Central memory CD8-positive, alpha-beta T cell (primary cell): Measurements from ENCODE around the gene IQCK.

Experiments used
- ATAC-seq: fragments of 150-1000 bp; cut with Tn5 transposase; replicated peaks from 2 replicates; pipeline ENCODE4 v1.10.0; 2022; ENCODE audit warnings: mild to moderate bottlenecking, moderate FRiP score, moderate number of reproducible peaks; ENCODE audit not compliant: poor library complexity, severe bottlenecking; ENCODE audit errors: extremely low read depth
- DNase-seq, 2 donors: peaks; one replicate each; pipeline ENCODE4 v3.0.0; 2021; ENCODE audit warnings: low spot score in 2 of 2
- H3K27ac Mint-ChIP-seq: one replicate; pipeline ENCODE4 v1.8.0; 2022; ENCODE audit warnings: low read depth, mild to moderate bottlenecking, moderate library complexity, mixed read lengths
- H3K27me3 Mint-ChIP-seq: one replicate; pipeline ENCODE4 v1.8.0; 2022; ENCODE audit warnings: mixed read lengths
- H3K36me3 Mint-ChIP-seq: one replicate; pipeline ENCODE4 v1.8.0; 2022; ENCODE audit warnings: mild to moderate bottlenecking, moderate library complexity, mixed read lengths; ENCODE audit not compliant: insufficient read depth
- H3K4me1 Mint-ChIP-seq: one replicate; pipeline ENCODE4 v1.8.0; 2022; ENCODE audit warnings: mixed read lengths
- H3K4me3 Mint-ChIP-seq: one replicate; pipeline ENCODE4 v1.8.0; 2022; ENCODE audit warnings: mild to moderate bottlenecking, moderate library complexity, mixed read lengths
- H3K9me3 Mint-ChIP-seq: one replicate; pipeline ENCODE4 v1.8.0; 2022; ENCODE audit warnings: mixed read lengths

IQCK gene

GRCh38 chr16:19809693-19810092, 91.6 kb downstream of the IQCK start:
- Mint-ChIP-seq H3K27ac (no peak overlapping the region), H3K4me1 (peaks cover 6% of the 10 kb centered on the region), H3K9me3 (peaks cover 6% of the 10 kb centered on the region), H3K36me3 (no peaks in the 10 kb centered on the region), H3K4me3 (no peak overlapping the region), H3K27me3 (peaks cover 15% of the 10 kb centered on the region)
- no peak for DNase-seq
- ATAC-seq: no peak

- ATAC-seq: no peak
- DNase-seq: no peak
- Mint-ChIP-seq H3K4me1 (no peaks in the 10 kb centered on the region), H3K27ac (no peak overlapping the region), H3K4me3 (no peak overlapping the region), H3K27me3 (peaks cover 15% of the 10 kb centered on the region), H3K9me3 (peaks cover 6% of the 10 kb centered on the region), H3K36me3 (no peaks in the 10 kb centered on the region)
Measured at GRCh38 chr16:19810817-19811731, 93.0 kb downstream of the IQCK start.

- ATAC-seq: no peak
- no peak overlapping the region for H3K27ac Mint-ChIP-seq
- no peaks in the 10 kb centered on the region for H3K4me1 Mint-ChIP-seq
- no peaks in the 10 kb centered on the region for H3K36me3 Mint-ChIP-seq
- no peak overlapping the region for H3K4me3 Mint-ChIP-seq
- DNase-seq: no peak
- peaks cover 6% of the 10 kb centered on the region for H3K9me3 Mint-ChIP-seq
- H3K27me3 Mint-ChIP-seq: peaks cover 22% of the 10 kb centered on the region
Measured at GRCh38 chr16:19812986-19813385, 94.9 kb downstream of the IQCK start.

- ATAC-seq (no peak), DNase-seq (no peak)
- no peaks in the 10 kb centered on the region for H3K36me3 Mint-ChIP-seq
- H3K4me1 Mint-ChIP-seq: no peaks in the 10 kb centered on the region
- H3K27me3 Mint-ChIP-seq: peaks cover 22% of the 10 kb centered on the region
- peaks cover 6% of the 10 kb centered on the region for H3K9me3 Mint-ChIP-seq
- no peak overlapping the region for H3K27ac Mint-ChIP-seq
- no peak overlapping the region for H3K4me3 Mint-ChIP-seq
Measured at GRCh38 chr16:19815418-19815817, 97.3 kb downstream of the IQCK start.

GRCh38 chr16:19817122-19817521, 99.1 kb downstream of the IQCK start:
- no peaks in the 10 kb centered on the region for H3K4me1 Mint-ChIP-seq
- ATAC-seq (no peak), DNase-seq (no peak)
- no peaks in the 10 kb centered on the region for H3K36me3 Mint-ChIP-seq
- H3K4me3 Mint-ChIP-seq: no peak overlapping the region
- H3K27me3 Mint-ChIP-seq: peaks cover 22% of the 10 kb centered on the region
- H3K9me3 Mint-ChIP-seq: peaks cover 6% of the 10 kb centered on the region
- H3K27ac Mint-ChIP-seq: no peak overlapping the region

GRCh38 chr16:19817875-19818274, 99.8 kb downstream of the IQCK start:
- no peak overlapping the region for H3K27ac Mint-ChIP-seq
- no peaks in the 10 kb centered on the region for H3K4me1 Mint-ChIP-seq
- no peak for ATAC-seq
- H3K36me3 Mint-ChIP-seq: no peaks in the 10 kb centered on the region
- no peak overlapping the region for H3K4me3 Mint-ChIP-seq
- no peak for DNase-seq
- H3K9me3 Mint-ChIP-seq: peaks cover 4% of the 10 kb centered on the region
- peaks cover 16% of the 10 kb centered on the region for H3K27me3 Mint-ChIP-seq

GRCh38 chr16:19822533-19822932, 104.5 kb downstream of the IQCK start:
- H3K27me3 Mint-ChIP-seq: peaks cover 1% of the 10 kb centered on the region
- no peak for ATAC-seq
- DNase-seq: no peak
- no peak overlapping the region for H3K27ac Mint-ChIP-seq
- H3K9me3 Mint-ChIP-seq: no peaks in the 10 kb centered on the region
- H3K4me3 Mint-ChIP-seq: no peak overlapping the region
- H3K36me3 Mint-ChIP-seq: no peaks in the 10 kb centered on the region
- no peaks in the 10 kb centered on the region for H3K4me1 Mint-ChIP-seq

GRCh38 chr16:19823322-19823721, 105.3 kb downstream of the IQCK start:
- no peaks in the 10 kb centered on the region for H3K9me3 Mint-ChIP-seq
- ATAC-seq (no peak), DNase-seq (no peak)
- no peaks in the 10 kb centered on the region for H3K36me3 Mint-ChIP-seq
- no peaks in the 10 kb centered on the region for H3K27me3 Mint-ChIP-seq
- no peak overlapping the region for H3K4me3 Mint-ChIP-seq
- no peaks in the 10 kb centered on the region for H3K4me1 Mint-ChIP-seq
- no peak overlapping the region for H3K27ac Mint-ChIP-seq

- no peaks in the 10 kb centered on the region for H3K36me3 Mint-ChIP-seq
Measured at GRCh38 chr16:19824216-19824615, 106.1 kb downstream of the IQCK start.

GRCh38 chr16:19829844-19830692, 112.0 kb downstream of the IQCK start:
- Mint-ChIP-seq H3K36me3 (no peaks in the 10 kb centered on the region), H3K4me3 (no peak overlapping the region), H3K4me1 (no peaks in the 10 kb centered on the region), H3K27ac (no peak overlapping the region), H3K9me3 (no peaks in the 10 kb centered on the region), H3K27me3 (no peaks in the 10 kb centered on the region)
- DNase-seq (no peak), ATAC-seq (no peak)

More at GRCh38 chr16:19824216-19824615, 106.1 kb downstream of the IQCK start:
- no peak for ATAC-seq
- no peak for DNase-seq
- Mint-ChIP-seq H3K27me3 (no peaks in the 10 kb centered on the region), H3K27ac (no peak overlapping the region), H3K4me3 (no peak overlapping the region), H3K9me3 (no peaks in the 10 kb centered on the region), H3K4me1 (no peaks in the 10 kb centered on the region)

- no peaks in the 10 kb centered on the region for H3K4me1 Mint-ChIP-seq
- H3K36me3 Mint-ChIP-seq: no peaks in the 10 kb centered on the region
- no peak overlapping the region for H3K4me3 Mint-ChIP-seq
- H3K27me3 Mint-ChIP-seq: no peaks in the 10 kb centered on the region
- H3K9me3 Mint-ChIP-seq: no peaks in the 10 kb centered on the region
- H3K27ac Mint-ChIP-seq: no peak overlapping the region
- DNase-seq: no peak
- no peak for ATAC-seq
Measured at GRCh38 chr16:19830902-19831560, 113.0 kb downstream of the IQCK start.

- no peaks in the 10 kb centered on the region for H3K36me3 Mint-ChIP-seq
- H3K9me3 Mint-ChIP-seq: no peaks in the 10 kb centered on the region
- no peak overlapping the region for H3K4me3 Mint-ChIP-seq
- H3K27ac Mint-ChIP-seq: no peak overlapping the region
- no peaks in the 10 kb centered on the region for H3K4me1 Mint-ChIP-seq
- DNase-seq: no peak
- ATAC-seq: no peak
- no peaks in the 10 kb centered on the region for H3K27me3 Mint-ChIP-seq
Measured at GRCh38 chr16:19831678-19832077, 113.6 kb downstream of the IQCK start.
